PC-3 (cell line): Measurements from ENCODE around the gene GABBR2. TPM values are rescaled to one million over a fixed set of nuclear protein-coding genes. Genes with fewer than 3 reads are reported as not detected.

ENCODE experiments used
- ATAC-seq: fragments of 200-7000 bp; cut with Tn5 transposase; 2 replicates; pipeline ENCODE4 v1.9.1; 2020; ENCODE audit warnings: mild to moderate bottlenecking, moderate library complexity
- BruUV-seq: library from RNA; stranded (reverse); fragments of 400-500 nt; replicated peaks from 2 replicates; lab custom pipeline; 2021; lab: Mats Ljungman, UMichigan
- CTCF ChIA-PET: fragments of 300-600 bp; sonication (Branson Sonifier 250); formaldehyde crosslinking; loops from one replicate; lab custom pipeline; 2022; ENCODE audit warnings: antibody characterized with exemption; lab: Charles Lee
- POLR2A ChIA-PET: fragments of 300-600 bp; sonication (Branson Sonifier 250); formaldehyde crosslinking; loops from one replicate; lab custom pipeline; 2022; ENCODE audit warnings: antibody characterized with exemption; ENCODE audit not compliant: unreplicated experiment; lab: Charles Lee
- DNase-seq: peaks from one replicate; pipeline ENCODE4 v3.0.0-alpha.2; 2015
- H2AFZ ChIP-seq: fragments of 300-600 bp; sonication (generic); 2 replicates; pipeline ENCODE4 v1.6.0; 2016; ENCODE audit warnings: antibody characterized with exemption, low read length
- H3F3A ChIP-seq: fragments of 300-600 bp; sonication (generic); one replicate; pipeline ENCODE4 v1.6.0; 2017; ENCODE audit warnings: antibody characterized with exemption, low read length, control low read depth, mild to moderate bottlenecking; ENCODE audit not compliant: unreplicated experiment
- H3K27ac ChIP-seq: fragments of 300-600 bp; sonication (generic); 2 replicates; pipeline ENCODE4 v1.5.1; 2016; ENCODE audit warnings: mild to moderate bottlenecking, low read length
- H3K27me3 ChIP-seq: fragments of 300-600 bp; sonication (generic); 2 replicates; pipeline ENCODE4 v1.6.1; 2016; ENCODE audit warnings: low read length, mixed read lengths
- H3K36me3 ChIP-seq: fragments of 300-600 bp; sonication (generic); 2 replicates; pipeline ENCODE4 v1.6.1; 2016; ENCODE audit warnings: low read depth, mixed run types, low read length, mixed read lengths
- H3K4me1 ChIP-seq: fragments of 300-600 bp; sonication (generic); 2 replicates; pipeline ENCODE4 v1.5.1; 2016; ENCODE audit warnings: low read length; ENCODE audit not compliant: insufficient read depth
- H3K4me2 ChIP-seq: fragments of 300-600 bp; sonication (generic); 2 replicates; pipeline ENCODE4 v1.6.0; 2016; ENCODE audit warnings: low read length
- H3K4me3 ChIP-seq: fragments of 300-600 bp; sonication (generic); 2 replicates; pipeline ENCODE4 v1.5.1; 2016; ENCODE audit warnings: mild to moderate bottlenecking, low read length, mixed read lengths
- H3K79me2 ChIP-seq: fragments of 300-600 bp; sonication (generic); 2 replicates; pipeline ENCODE4 v1.6.1; 2017; ENCODE audit warnings: low read length, mixed read lengths
- H3K9ac ChIP-seq: fragments of 300-600 bp; sonication (generic); 2 replicates; pipeline ENCODE4 v1.6.0; 2016; ENCODE audit warnings: mild to moderate bottlenecking, low read length
- H3K9me2 ChIP-seq: fragments of 300-600 bp; sonication (generic); replicated peaks from 2 replicates; pipeline ENCODE4 v1.6.1; 2016; ENCODE audit warnings: mixed run types, low read length, mixed read lengths
- H3K9me3 ChIP-seq: fragments of 300-600 bp; sonication (generic); 2 replicates; pipeline ENCODE4 v1.6.1; 2016; ENCODE audit warnings: low read length, mixed read lengths
- H4K20me1 ChIP-seq: fragments of 300-600 bp; sonication (generic); 2 replicates; pipeline ENCODE4 v1.6.1; 2016; ENCODE audit warnings: low read length, mixed read lengths
- EZH2 ChIP-seq: fragments of 300-600 bp; sonication (generic); IDR thresholded peaks from one replicate; pipeline ENCODE4 v1.6.1; 2017; ENCODE audit warnings: antibody characterized with exemption, mild to moderate bottlenecking, low read length; ENCODE audit not compliant: unreplicated experiment
- EZH2phosphoT487 ChIP-seq: fragments of 300-600 bp; sonication (generic); IDR thresholded peaks from 2 replicates; pipeline ENCODE4 v1.6.1; 2018; ENCODE audit warnings: mild to moderate bottlenecking, antibody characterized with exemption, low read length, borderline replicate concordance
- intact Hi-C: fragments of 100-400 bp; cut with micrococcal nuclease; formaldehyde crosslinking; loops from 2 replicates; pipeline ENCODE4 v1.9.0; 2023
- total RNA-seq: library from RNA; depleted of rRNA; stranded (reverse); fragments of >200 nt; gene quantifications from 2 replicates; pipeline ENCODE4 v1.2.3, GENCODE V29; 2014
- TF ChIP-seq, protein P1 (sequence below): fragments of 300-600 bp; sonication (generic); conservative IDR thresholded peaks from 2 replicates; pipeline ENCODE4 v1.5.1; 2017; ENCODE audit warnings: antibody characterized with exemption, low read depth, mild to moderate bottlenecking, low read length

GABBR2 gene
- total RNA-seq, 1 experiment from 2014 or later: 0.44 TPM

DNA sequence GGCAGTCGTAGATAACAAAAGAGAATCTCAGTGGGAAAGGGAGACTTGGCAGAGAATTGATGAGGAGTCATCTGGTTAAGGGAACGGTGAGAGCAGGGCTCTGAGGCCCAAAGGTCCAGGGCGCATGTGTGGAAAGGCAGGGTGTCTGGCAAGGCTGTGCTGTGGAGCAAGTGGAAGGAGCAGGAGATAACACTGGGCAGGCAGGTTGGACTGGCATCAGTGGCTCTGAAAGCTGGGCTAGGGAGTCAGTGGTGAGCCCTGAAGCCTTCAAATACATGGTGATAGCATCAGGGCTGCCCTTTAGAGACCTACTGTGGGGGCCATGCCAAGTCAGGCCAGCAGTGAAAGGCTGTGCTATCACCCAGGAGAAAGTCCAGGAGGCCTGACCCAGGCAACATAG, 131.3 kb downstream of the GABBR2 start:
- Histone ChIP-seq H3K9me2 (no peaks in the 10 kb centered on the region), H3K4me2 (no peak overlapping the region), H3K9ac (no peak overlapping the region), H3K79me2 (no peaks in the 10 kb centered on the region), H3K9me3 (no peaks in the 10 kb centered on the region), H2AFZ (no peak overlapping the region), H4K20me1 (no peaks in the 10 kb centered on the region), H3K27me3 (no peaks in the 10 kb centered on the region), H3K36me3 (no peaks in the 10 kb centered on the region), H3K4me1 (peaks cover 12% of the 10 kb centered on the region), H3K27ac (no peak overlapping the region), H3F3A (no peaks in the 10 kb centered on the region), H3K4me3 (no peak overlapping the region)
- ATAC-seq (no peak), DNase-seq (no peak)
- CTCF ChIA-PET: no interaction called here
- BruUV-seq: no TSS peak
- POLR2A ChIA-PET: no interaction called here
- TF ChIP-seq, protein P1, sequence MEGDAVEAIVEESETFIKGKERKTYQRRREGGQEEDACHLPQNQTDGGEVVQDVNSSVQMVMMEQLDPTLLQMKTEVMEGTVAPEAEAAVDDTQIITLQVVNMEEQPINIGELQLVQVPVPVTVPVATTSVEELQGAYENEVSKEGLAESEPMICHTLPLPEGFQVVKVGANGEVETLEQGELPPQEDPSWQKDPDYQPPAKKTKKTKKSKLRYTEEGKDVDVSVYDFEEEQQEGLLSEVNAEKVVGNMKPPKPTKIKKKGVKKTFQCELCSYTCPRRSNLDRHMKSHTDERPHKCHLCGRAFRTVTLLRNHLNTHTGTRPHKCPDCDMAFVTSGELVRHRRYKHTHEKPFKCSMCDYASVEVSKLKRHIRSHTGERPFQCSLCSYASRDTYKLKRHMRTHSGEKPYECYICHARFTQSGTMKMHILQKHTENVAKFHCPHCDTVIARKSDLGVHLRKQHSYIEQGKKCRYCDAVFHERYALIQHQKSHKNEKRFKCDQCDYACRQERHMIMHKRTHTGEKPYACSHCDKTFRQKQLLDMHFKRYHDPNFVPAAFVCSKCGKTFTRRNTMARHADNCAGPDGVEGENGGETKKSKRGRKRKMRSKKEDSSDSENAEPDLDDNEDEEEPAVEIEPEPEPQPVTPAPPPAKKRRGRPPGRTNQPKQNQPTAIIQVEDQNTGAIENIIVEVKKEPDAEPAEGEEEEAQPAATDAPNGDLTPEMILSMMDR: no peak
- no peak for TF ChIP-seq EZH2phosphoT487
- TF ChIP-seq EZH2: no peak
- intact Hi-C loops: no loop called here

DNA sequence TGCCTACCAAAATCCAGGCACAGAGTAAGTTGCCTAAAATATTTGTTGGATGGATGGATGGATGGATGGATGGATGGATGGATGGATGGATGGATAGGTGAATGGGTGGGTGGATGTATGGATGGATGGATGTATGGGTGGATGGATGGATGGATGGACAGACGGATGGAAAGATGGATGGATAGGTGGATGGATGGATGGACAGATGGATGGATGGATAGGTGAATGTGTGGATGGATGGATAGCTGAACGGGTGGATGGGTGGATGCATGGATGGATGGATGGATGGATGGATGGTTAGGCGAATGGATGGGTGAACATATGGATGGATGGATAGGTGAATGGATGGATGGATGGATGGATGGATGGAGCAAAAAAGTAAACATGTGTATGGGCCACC, 131.9 kb downstream of the GABBR2 start:
- H3K27me3 ChIP-seq: no peaks in the 10 kb centered on the region
- H3K4me3 ChIP-seq: no peak overlapping the region
- no peaks in the 10 kb centered on the region for H3K9me2 ChIP-seq
- POLR2A ChIA-PET: no interaction called here
- H3K36me3 ChIP-seq: no peaks in the 10 kb centered on the region
- intact Hi-C loops: no loop called here
- ATAC-seq: no peak
- no peak for TF ChIP-seq EZH2
- TF ChIP-seq, protein P1: no peak
- no peak for TF ChIP-seq EZH2phosphoT487
- H3K9ac ChIP-seq: no peak overlapping the region
- no TSS peak for BruUV-seq
- H2AFZ ChIP-seq: no peak overlapping the region
- H3F3A ChIP-seq: no peaks in the 10 kb centered on the region
- peaks cover 12% of the 10 kb centered on the region for H3K4me1 ChIP-seq
- H3K4me2 ChIP-seq: no peak overlapping the region
- CTCF ChIA-PET: no interaction called here
- H3K27ac ChIP-seq: no peak overlapping the region
- H4K20me1 ChIP-seq: no peaks in the 10 kb centered on the region
- H3K79me2 ChIP-seq: no peaks in the 10 kb centered on the region
- no peak for DNase-seq
- H3K9me3 ChIP-seq: no peaks in the 10 kb centered on the region

DNA sequence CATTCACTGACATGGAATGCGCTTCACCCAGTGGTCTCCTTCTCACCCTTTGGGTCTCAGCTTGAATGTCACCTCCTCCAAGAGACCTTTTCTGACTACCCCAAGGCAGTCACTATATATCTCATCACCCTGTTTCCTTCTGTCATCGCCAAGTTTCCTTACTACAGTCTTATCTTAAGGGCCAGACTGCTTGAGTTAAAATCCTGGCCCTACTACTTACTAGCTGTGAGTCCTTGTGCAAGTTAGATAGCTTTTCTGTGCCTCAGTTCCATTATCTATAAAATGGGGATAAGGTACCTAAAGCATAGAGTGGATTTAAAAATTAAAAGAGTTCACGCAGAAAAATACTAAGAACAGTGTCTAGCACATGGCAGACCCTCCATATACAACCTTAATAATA, 132.4 kb downstream of the GABBR2 start:
- Histone ChIP-seq H3K9ac (no peak overlapping the region), H3K27ac (no peak overlapping the region), H3K27me3 (no peaks in the 10 kb centered on the region), H3F3A (no peaks in the 10 kb centered on the region), H3K9me2 (no peaks in the 10 kb centered on the region), H2AFZ (no peak overlapping the region), H3K4me1 (peaks cover 12% of the 10 kb centered on the region), H3K79me2 (no peaks in the 10 kb centered on the region), H3K4me2 (no peak overlapping the region), H3K9me3 (no peaks in the 10 kb centered on the region), H3K4me3 (no peak overlapping the region), H4K20me1 (no peaks in the 10 kb centered on the region), H3K36me3 (no peaks in the 10 kb centered on the region)
- ChIA-PET CTCF (no interaction called here), POLR2A (interaction anchor here (0.6 kb wide), 1 partner anchor 643 kb away, joined by 3 read pairs; no protein-coding TSS in a partner anchor)
- BruUV-seq: no TSS peak
- intact Hi-C loops: no loop called here
- TF ChIP-seq EZH2: no peak
- TF ChIP-seq, protein P1: no peak
- no peak for TF ChIP-seq EZH2phosphoT487
- DNase-seq (no peak), ATAC-seq (no peak)
